ENCODE results near the gene APLN. TPM values are rescaled to one million over a fixed set of nuclear protein-coding genes. Genes with fewer than 3 reads are reported as not detected.

Gene APLN
- total and polyA plus RNA-seq, 2 of the 13 experiments (the other 11 are each of a cell fraction or from before 2014, with no cell fraction given): 0.02 to 0.17 TPM

- TF ChIP-seq NR0B2 (CRISPR knock-in tag; IDR thresholded peaks at IDR 0.05) (no peak), DNMT1 (CRISPR knock-in tag; IDR thresholded peaks at IDR 0.05) (no peak), ZNF230 (CRISPR knock-in tag; IDR thresholded peaks at IDR 0.05) (no peak)
- TF ChIP-seq, protein P1, sequence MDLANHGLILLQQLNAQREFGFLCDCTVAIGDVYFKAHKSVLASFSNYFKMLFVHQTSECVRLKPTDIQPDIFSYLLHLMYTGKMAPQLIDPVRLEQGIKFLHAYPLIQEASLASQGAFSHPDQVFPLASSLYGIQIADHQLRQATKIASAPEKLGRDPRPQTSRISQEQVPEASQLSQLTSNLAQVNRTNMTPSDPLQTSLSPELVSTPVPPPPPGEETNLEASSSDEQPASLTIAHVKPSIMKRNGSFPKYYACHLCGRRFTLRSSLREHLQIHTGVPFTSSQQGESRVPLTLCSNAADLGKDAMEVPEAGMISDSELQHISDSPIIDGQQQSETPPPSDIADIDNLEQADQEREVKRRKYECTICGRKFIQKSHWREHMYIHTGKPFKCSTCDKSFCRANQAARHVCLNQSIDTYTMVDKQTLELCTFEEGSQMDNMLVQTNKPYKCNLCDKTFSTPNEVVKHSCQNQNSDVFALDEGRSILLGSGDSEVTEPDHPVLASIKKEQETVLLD (CRISPR knock-in tag; IDR thresholded peaks at IDR 0.05; ENCODE audit: low read depth): no peak
- TF ChIP-seq, protein P2, sequence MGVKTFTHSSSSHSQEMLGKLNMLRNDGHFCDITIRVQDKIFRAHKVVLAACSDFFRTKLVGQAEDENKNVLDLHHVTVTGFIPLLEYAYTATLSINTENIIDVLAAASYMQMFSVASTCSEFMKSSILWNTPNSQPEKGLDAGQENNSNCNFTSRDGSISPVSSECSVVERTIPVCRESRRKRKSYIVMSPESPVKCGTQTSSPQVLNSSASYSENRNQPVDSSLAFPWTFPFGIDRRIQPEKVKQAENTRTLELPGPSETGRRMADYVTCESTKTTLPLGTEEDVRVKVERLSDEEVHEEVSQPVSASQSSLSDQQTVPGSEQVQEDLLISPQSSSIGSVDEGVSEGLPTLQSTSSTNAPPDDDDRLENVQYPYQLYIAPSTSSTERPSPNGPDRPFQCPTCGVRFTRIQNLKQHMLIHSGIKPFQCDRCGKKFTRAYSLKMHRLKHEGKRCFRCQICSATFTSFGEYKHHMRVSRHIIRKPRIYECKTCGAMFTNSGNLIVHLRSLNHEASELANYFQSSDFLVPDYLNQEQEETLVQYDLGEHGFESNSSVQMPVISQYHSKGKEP (CRISPR knock-in tag; IDR thresholded peaks at IDR 0.05): no peak
Observed at GRCh38 chrX:129663171-129663570, 8.4 kb upstream of the APLN start (continued).

- FAIRE-seq: no peak
- no peak for ATAC-seq
- H3K4me1 ChIP-seq (ENCODE audit: insufficient read depth, low read length): no peaks in the 10 kb centered on the region
- no TSS peak for BruUV-seq (replicated peaks)
- H3K9ac ChIP-seq (ENCODE audit: insufficient read depth, low read depth, low read length): no peak overlapping the region
- POLR2A ChIA-PET: no interaction called here
- TF ChIP-seq RFXANK (CRISPR knock-in tag; IDR thresholded peaks at IDR 0.05): no peak
- TF ChIP-seq, protein P3, sequence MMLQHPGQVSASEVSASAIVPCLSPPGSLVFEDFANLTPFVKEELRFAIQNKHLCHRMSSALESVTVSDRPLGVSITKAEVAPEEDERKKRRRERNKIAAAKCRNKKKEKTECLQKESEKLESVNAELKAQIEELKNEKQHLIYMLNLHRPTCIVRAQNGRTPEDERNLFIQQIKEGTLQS (CRISPR knock-in tag; IDR thresholded peaks at IDR 0.05): no peak
- TF ChIP-seq PHF20 (CRISPR knock-in tag; IDR thresholded peaks at IDR 0.05): no peak
- TF ChIP-seq ZMYM4 (CRISPR knock-in tag; IDR thresholded peaks at IDR 0.05): no peak
- H3K4me2 ChIP-seq (ENCODE audit: low read depth, low read length): no peak overlapping the region
- H4K20me1 ChIP-seq (ENCODE audit: insufficient read depth, low read length): no peaks in the 10 kb centered on the region
- H3K4me3 ChIP-seq (replicated peaks in 1 of 3; ENCODE audit: insufficient read depth in 1 of 3, low read depth in 2 of 3, low read length in 3 of 3): no peak overlapping the region
- no peak for DNase-seq (ENCODE audit: low spot score)
- WGBS (ENCODE audit: low lambda C conversion rate): 0% methylated on average over 1 of the region's 1 CpG
- H3K9me3 ChIP-seq (ENCODE audit: low read length): no peaks in the 10 kb centered on the region
- no peaks in the 10 kb centered on the region; a peak in 1 of 5 replicates for H3K27me3 ChIP-seq (ENCODE audit: control insufficient read depth in 1 of 2, insufficient read depth in 2 of 2, low read length in 2 of 2)
- H2AFZ ChIP-seq (ENCODE audit: low read length): no peak overlapping the region
- CTCF ChIA-PET (ENCODE audit: low intra/inter-chr PET ratio, low total read pairs): no interaction called here
- no peaks in the 10 kb centered on the region for H3K79me2 ChIP-seq (ENCODE audit: insufficient read depth, low read length)
- in situ Hi-C loops (cut with HindIII; ENCODE audit: extremely low pct_ligation_motif_present, low pct_unique_long_range_greater_than_20kb): no loop called here
- no peaks in the 10 kb centered on the region for H3K36me3 ChIP-seq (replicated peaks in 1 of 2; ENCODE audit: control insufficient read depth in 1 of 2, insufficient read depth in 2 of 2, low read length in 2 of 2)
- intact Hi-C loops (cut with micrococcal nuclease; ENCODE audit: unreplicated experiment): no loop called here
- H3K27ac ChIP-seq (ENCODE audit: extremely low read length, insufficient read depth, low read length): no peak overlapping the region
Observed at GRCh38 chrX:129661369-129661768, 6.6 kb upstream of the APLN start.
